C4-2B (cell line): ENCODE data around the gene RBPMS2.

ENCODE experiments used
- CTCF ChIP-seq: fragments of 450-650 bp; conservative IDR thresholded peaks from 2 replicates; pipeline ENCODE4 v1.5.1; 2017; ENCODE audit warnings: mild to moderate bottlenecking
- ZFX ChIP-seq: fragments of 450-650 bp; IDR thresholded peaks from 2 replicates; pipeline ENCODE4 v1.6.1; 2017

GRCh38 chr15:64696481-64696880 lies 78.9 kb downstream of the RBPMS2 start:
- TF ChIP-seq CTCF (no peak), ZFX (no peak)
